Body of pancreas (tissue), 4 donors: ENCODE data around the gene NDUFA12. TPM values are rescaled to one million over a fixed set of nuclear protein-coding genes. Genes with fewer than 3 reads are reported as not detected.

Source experiments
- ATAC-seq: fragments of 150-250 bp; one replicate; pipeline ENCODE4 v1.9.1; 2016
- DNase-seq, 4 donors: peaks; one replicate each; pipeline ENCODE4 v3.0.0-alpha.2; 2019
- H3K27ac ChIP-seq, 4 donors: fragments of 200-600 bp; sonication (generic); 1 replicate in 3 of 4; 2 replicates in 1 of 4; pipeline versions ENCODE4 v1.5.1 to v1.6.1; 2016 to 2019; ENCODE audit warnings: mild to moderate bottlenecking in 1 of 4, mixed read lengths in 1 of 4, moderate library complexity in 1 of 4
- H3K27me3 ChIP-seq, 2 donors: fragments of 200-600 bp; sonication (generic); one replicate each; pipeline ENCODE4 v1.6.0; 2016; ENCODE audit warnings: mild to moderate bottlenecking in 1 of 2
- H3K36me3 ChIP-seq, 2 donors: fragments of 200-600 bp; sonication (generic); replicated peaks in 1 of 2; 2 replicates each; pipeline ENCODE4 v1.5.1; 2016; ENCODE audit warnings: low read depth in 2 of 2; ENCODE audit not compliant: insufficient read depth in 1 of 2
- H3K4me1 ChIP-seq: fragments of 200-600 bp; sonication (generic); one replicate; pipeline ENCODE4 v1.6.0; 2016
- H3K4me3 ChIP-seq, 2 donors: fragments of 200-600 bp; sonication (generic); 1 replicate in 1 of 2; 2 replicates in 1 of 2; pipeline ENCODE4 v1.5.1; 2016 to 2019
- H3K9me3 ChIP-seq, 3 donors: fragments of 200-600 bp; sonication (generic); 1 replicate in 2 of 3; 2 replicates in 1 of 3; pipeline ENCODE4 v1.5.1; 2016
- POLR2A ChIP-seq, 3 donors: fragments of 450-650 bp; IDR thresholded peaks; one replicate each; pipeline ENCODE4 v1.6.1; 2016; ENCODE audit warnings: antibody characterized with exemption in 3 of 3, mild to moderate bottlenecking in 2 of 3
- WGBS, 2 donors: methylation state at CpG; one replicate each; pipeline ENCODE4 v1.1.5; 2017; 5-methylcytosine and 5-hydroxymethylcytosine counted together
- intact Hi-C: fragments of 100-400 bp; cut with DNase I; formaldehyde crosslinking; loops from one replicate; pipeline ENCODE4 v1.15.1; 2023
- total RNA-seq, 2 donors: library from RNA; depleted of rRNA; stranded (reverse); fragments of >200 nt; gene quantifications; one replicate each; pipeline ENCODE4 v1.1.0, GENCODE V29; 2016
- TF ChIP-seq, protein P1 (sequence below), 7 experiments: fragments of 450-650 bp in 4 of 7; fragments of 200-600 bp in 3 of 7; sonication (generic) in 3 of 7; IDR thresholded peaks; one replicate each; pipeline ENCODE4 v1.5.1; 2016 to 2019; ENCODE audit warnings: antibody characterized with exemption in 7 of 7

The NDUFA12 gene
- total RNA-seq, 2 donors from 2014 or later: 21.4 to 41.0 TPM

DNA sequence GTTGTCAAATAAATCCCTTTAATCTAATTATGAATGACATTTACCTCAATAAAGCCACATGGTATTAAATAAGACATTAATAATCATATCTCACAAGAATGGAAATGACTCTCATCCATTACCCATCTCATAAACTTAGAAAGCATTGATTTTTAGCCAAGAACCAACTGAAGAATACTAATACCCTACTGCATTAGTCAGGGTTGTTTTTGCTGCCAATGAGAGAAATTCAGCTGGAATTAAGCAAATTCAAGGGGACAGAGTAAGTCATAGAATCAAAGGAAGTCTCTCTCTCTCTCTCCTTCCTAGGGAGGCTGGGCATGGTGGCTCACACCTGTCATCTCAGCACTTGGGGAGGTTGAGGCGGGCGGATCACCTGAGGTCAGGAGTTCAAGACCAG is 41.6 kb downstream of the NDUFA12 start:
- no peaks in the 10 kb centered on the region for H3K27me3 ChIP-seq
- no peak for DNase-seq
- H3K4me1 ChIP-seq: no peaks in the 10 kb centered on the region
- TF ChIP-seq POLR2A (IDR thresholded peaks at IDR 0.05): no peak
- TF ChIP-seq, protein P1, sequence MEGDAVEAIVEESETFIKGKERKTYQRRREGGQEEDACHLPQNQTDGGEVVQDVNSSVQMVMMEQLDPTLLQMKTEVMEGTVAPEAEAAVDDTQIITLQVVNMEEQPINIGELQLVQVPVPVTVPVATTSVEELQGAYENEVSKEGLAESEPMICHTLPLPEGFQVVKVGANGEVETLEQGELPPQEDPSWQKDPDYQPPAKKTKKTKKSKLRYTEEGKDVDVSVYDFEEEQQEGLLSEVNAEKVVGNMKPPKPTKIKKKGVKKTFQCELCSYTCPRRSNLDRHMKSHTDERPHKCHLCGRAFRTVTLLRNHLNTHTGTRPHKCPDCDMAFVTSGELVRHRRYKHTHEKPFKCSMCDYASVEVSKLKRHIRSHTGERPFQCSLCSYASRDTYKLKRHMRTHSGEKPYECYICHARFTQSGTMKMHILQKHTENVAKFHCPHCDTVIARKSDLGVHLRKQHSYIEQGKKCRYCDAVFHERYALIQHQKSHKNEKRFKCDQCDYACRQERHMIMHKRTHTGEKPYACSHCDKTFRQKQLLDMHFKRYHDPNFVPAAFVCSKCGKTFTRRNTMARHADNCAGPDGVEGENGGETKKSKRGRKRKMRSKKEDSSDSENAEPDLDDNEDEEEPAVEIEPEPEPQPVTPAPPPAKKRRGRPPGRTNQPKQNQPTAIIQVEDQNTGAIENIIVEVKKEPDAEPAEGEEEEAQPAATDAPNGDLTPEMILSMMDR (IDR thresholded peaks at IDR 0.05): no peak
- 93 to 100% methylated on average over 2 of the region's 2 CpGs for WGBS, 2 donors
- no peak overlapping the region for H3K27ac ChIP-seq
- no peak for ATAC-seq
- no peak overlapping the region for H3K4me3 ChIP-seq
- H3K36me3 ChIP-seq: no peaks in the 10 kb centered on the region
- no peaks in the 10 kb centered on the region for H3K9me3 ChIP-seq
- intact Hi-C loops: no loop called here

DNA sequence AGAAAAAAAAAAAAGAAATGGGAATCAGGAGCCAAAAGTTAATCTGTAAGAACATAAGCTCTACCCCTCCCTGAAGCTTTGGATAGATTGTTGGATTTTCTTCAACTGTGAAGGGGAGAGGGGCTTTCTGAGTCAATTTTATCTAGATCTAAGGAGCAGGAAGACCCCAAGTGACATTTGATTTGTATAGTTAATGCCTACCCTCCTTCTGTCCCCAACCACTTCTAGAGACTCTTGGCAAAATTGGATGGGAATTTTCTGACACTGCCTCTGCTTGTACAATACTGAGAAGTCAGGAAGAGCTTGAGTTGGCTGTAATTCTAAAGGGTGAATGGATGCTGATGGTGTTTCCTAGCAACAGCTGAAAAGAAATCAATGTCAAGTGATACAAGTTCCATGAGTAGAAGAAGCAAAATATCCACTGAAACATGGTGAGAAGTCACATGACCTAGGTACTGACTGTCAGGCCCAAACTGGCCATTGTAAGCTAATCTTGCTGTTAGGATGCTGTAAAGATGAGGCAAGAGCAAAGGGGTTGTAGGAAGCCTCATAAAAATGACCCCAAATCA is 42.2 kb downstream of the NDUFA12 start:
- ATAC-seq (no peak), DNase-seq (no peak)
- Histone ChIP-seq H3K4me1 (no peaks in the 10 kb centered on the region), H3K9me3 (no peaks in the 10 kb centered on the region), H3K36me3 (no peaks in the 10 kb centered on the region), H3K4me3 (no peak overlapping the region), H3K27me3 (no peaks in the 10 kb centered on the region), H3K27ac (no peak overlapping the region)
- TF ChIP-seq POLR2A (IDR thresholded peaks at IDR 0.05): no peak
- TF ChIP-seq, protein P1 (IDR thresholded peaks at IDR 0.05): no peak
- intact Hi-C loops: no loop called here

DNA sequence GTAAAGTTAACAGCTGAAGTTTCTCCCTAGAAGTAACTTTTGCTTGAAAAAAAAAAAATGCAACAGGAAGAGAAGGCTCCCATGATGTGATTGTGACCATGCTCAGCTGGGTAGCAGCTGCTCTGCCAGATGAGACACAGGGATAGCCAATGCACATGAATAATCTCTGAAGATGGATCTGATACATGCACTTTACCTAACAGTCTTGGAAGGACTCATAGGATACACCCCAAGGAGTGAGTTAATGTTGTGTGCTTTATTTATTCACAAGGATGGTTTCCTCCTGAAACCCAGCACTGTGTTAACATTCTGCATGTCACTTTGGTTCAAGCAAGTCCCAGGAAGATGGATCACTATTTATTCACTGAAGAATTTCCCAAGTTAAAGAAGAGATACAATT is 46.5 kb downstream of the NDUFA12 start:
- Histone ChIP-seq H3K9me3 (no peaks in the 10 kb centered on the region), H3K27ac (no peak overlapping the region), H3K36me3 (no peaks in the 10 kb centered on the region), H3K4me1 (peaks cover 11% of the 10 kb centered on the region), H3K27me3 (no peaks in the 10 kb centered on the region), H3K4me3 (no peak overlapping the region)
- TF ChIP-seq, protein P1 (IDR thresholded peaks at IDR 0.05): no peak
- TF ChIP-seq POLR2A (IDR thresholded peaks at IDR 0.05): no peak
- ATAC-seq (no peak), DNase-seq (no peak)
- intact Hi-C loops: no loop called here

DNA sequence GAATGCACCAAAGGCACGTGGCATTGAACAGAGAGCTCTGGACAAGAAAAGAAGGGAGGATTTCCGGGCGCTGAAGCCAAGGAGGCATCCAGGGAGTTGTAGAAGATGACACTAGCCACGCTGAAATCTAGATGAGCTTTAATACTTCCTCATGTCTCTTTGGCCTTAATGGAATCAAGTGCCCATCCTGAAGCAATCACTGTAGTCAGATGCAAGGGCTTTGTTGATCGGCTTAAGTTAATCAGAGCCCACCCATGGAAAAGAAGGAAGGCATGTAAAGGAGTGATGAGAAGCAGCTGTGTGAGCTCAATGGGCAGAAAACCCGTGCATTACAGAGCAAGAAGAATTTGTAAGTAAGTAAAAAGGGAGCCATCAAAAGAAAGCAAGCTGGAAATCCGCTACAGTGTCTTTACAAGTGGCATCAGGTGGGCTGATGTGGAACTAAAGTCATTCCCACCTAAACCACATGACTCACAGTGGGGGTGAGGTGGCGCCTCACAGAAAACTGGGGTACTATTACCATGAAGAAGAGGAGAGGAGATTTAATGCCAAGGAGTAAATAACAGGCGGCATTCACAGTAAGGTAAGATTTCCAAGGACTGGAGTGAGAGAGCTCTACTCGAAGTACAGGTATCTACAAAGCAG is 48.4 kb downstream of the NDUFA12 start:
- H3K4me1 ChIP-seq: peaks cover 11% of the 10 kb centered on the region
- no peak overlapping the region for H3K4me3 ChIP-seq
- H3K36me3 ChIP-seq: no peaks in the 10 kb centered on the region
- ATAC-seq (no peak), DNase-seq (no peak)
- H3K27me3 ChIP-seq: no peaks in the 10 kb centered on the region
- intact Hi-C loops: no loop called here
- 80 to 87% methylated on average over 10 of the region's 10 CpGs for WGBS, 2 donors
- H3K27ac ChIP-seq: no peak overlapping the region
- no peaks in the 10 kb centered on the region for H3K9me3 ChIP-seq
- TF ChIP-seq POLR2A (IDR thresholded peaks at IDR 0.05): no peak
- TF ChIP-seq, protein P1 (IDR thresholded peaks at IDR 0.05): no peak
